GM18873 (cell line): ENCODE results near the gene FAM210A.
"Not testable (repeated sequence)": the region's sequence is repeated elsewhere in the genome, so short reads cannot be mapped to it uniquely, and the experiment has no call there.

ENCODE experiments used
- ATAC-seq: cut with Tn5 transposase; IDR thresholded peaks from one replicate; pipeline ENCODE4 v1.9.1; 2021; ENCODE audit warnings: mild to moderate bottlenecking, moderate library complexity, moderate number of reproducible peaks; ENCODE audit not compliant: unreplicated experiment, low FRiP score

FAM210A gene

GRCh38 chr18:13710414-13710831 is 15.9 kb downstream of the FAM210A start:
- ATAC-seq, result no peak

GRCh38 chr18:13703899-13704298 is 22.5 kb downstream of the FAM210A start:
- ATAC-seq, result no peak

GRCh38 chr18:13700153-13700552 is 26.2 kb downstream of the FAM210A start:
- ATAC-seq, result no peak

- no peak for ATAC-seq
Measured at GRCh38 chr18:13696961-13697360, 29.4 kb downstream of the FAM210A start.

GRCh38 chr18:13695337-13695736 is 31.0 kb downstream of the FAM210A start:
- not testable (repeated sequence) for ATAC-seq

GRCh38 chr18:13690060-13690459 is 36.3 kb downstream of the FAM210A start:
- not testable (repeated sequence) for ATAC-seq

- ATAC-seq, result no peak
Measured at GRCh38 chr18:13688191-13689136, 37.9 kb downstream of the FAM210A start.

- no peak for ATAC-seq
Measured at GRCh38 chr18:13684546-13684945, 41.8 kb downstream of the FAM210A start.

GRCh38 chr18:13681701-13682100 is 44.7 kb downstream of the FAM210A start:
- ATAC-seq, result no peak

- ATAC-seq, result no peak
Measured at GRCh38 chr18:13680612-13681011, 45.7 kb downstream of the FAM210A start.

GRCh38 chr18:13677350-13677749 is 49.0 kb downstream of the FAM210A start:
- not testable (repeated sequence) for ATAC-seq

- ATAC-seq, result no peak
Measured at GRCh38 chr18:13676471-13676870, 49.9 kb downstream of the FAM210A start.

GRCh38 chr18:13672657-13673056 is 53.7 kb downstream of the FAM210A start:
- ATAC-seq, result no peak

GRCh38 chr18:13661779-13662256 is 64.5 kb downstream of the FAM210A start:
- no peak for ATAC-seq

- ATAC-seq, result no peak
Measured at GRCh38 chr18:13661051-13661778, 65.1 kb downstream of the FAM210A start.

GRCh38 chr18:13660510-13660909 is 65.8 kb downstream of the FAM210A start:
- ATAC-seq, result no peak

GRCh38 chr18:13658436-13659204 is 67.7 kb downstream of the FAM210A start:
- ATAC-seq, result no peak

GRCh38 chr18:13657974-13658373 is 68.4 kb downstream of the FAM210A start:
- ATAC-seq, result no peak

GRCh38 chr18:13653746-13654433 is 72.5 kb downstream of the FAM210A start:
- no peak for ATAC-seq
